Neural crest cell (in vitro differentiated cells): ENCODE results near the gene PLGRKT. TPM values are rescaled to one million over a fixed set of nuclear protein-coding genes. Genes with fewer than 3 reads are reported as not detected.

Experiments
- DNase-seq: peaks from one replicate; pipeline ENCODE4 v3.0.0; 2021; ENCODE audit warnings: low read depth, mixed read lengths, low spot score
- H3K27ac Mint-ChIP-seq: one replicate; pipeline ENCODE4 v1.8.0; 2021; ENCODE audit warnings: mild to moderate bottlenecking, mixed read lengths; ENCODE audit not compliant: unreplicated experiment
- H3K27me3 Mint-ChIP-seq: 2 replicates; pipeline ENCODE4 v1.8.0; 2021; ENCODE audit warnings: low read depth, mild to moderate bottlenecking, mixed read lengths
- H3K36me3 Mint-ChIP-seq: 2 replicates; pipeline ENCODE4 v1.8.0; 2021; ENCODE audit warnings: low read depth, mild to moderate bottlenecking, mixed read lengths
- H3K4me1 Mint-ChIP-seq: 2 replicates; pipeline ENCODE4 v1.8.0; 2021; ENCODE audit warnings: mixed read lengths
- H3K4me3 Mint-ChIP-seq: one replicate; pipeline ENCODE4 v1.8.0; 2021; ENCODE audit warnings: mild to moderate bottlenecking, mixed read lengths
- H3K9me3 Mint-ChIP-seq: 2 replicates; pipeline ENCODE4 v1.8.0; 2021; ENCODE audit warnings: mixed read lengths
- long read RNA-seq: library from polyadenylated mRNA; unstranded; transcript quantifications from one replicate; pipeline ENCODE4 v2.0.0, GENCODE V29; 2020
- total RNA-seq: library from RNA; stranded (reverse); gene quantifications from 2 replicates; pipeline ENCODE4 v1.2.1, GENCODE V29; 2021
- TF ChIP-seq, protein P1 (sequence below): fragments of 200-600 bp; sonication (generic); conservative IDR thresholded peaks from 2 replicates; pipeline ENCODE4 v1.5.0; 2021; ENCODE audit warnings: antibody characterized with exemption, mild to moderate bottlenecking

The PLGRKT gene, protein sequence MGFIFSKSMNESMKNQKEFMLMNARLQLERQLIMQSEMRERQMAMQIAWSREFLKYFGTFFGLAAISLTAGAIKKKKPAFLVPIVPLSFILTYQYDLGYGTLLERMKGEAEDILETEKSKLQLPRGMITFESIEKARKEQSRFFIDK
- total RNA-seq, result 24.2 and 24.6 TPM in 2 replicates
- long read RNA-seq, transcript PLGRKT-201 (6 exons, 932 nt), result major isoform, 23 of 36 reads
- long read RNA-seq, partial matches to known transcripts, result 0 of 36 reads
- long read RNA-seq, other reads (novel, unspliced or antisense), result 13 of 36 reads

DNA sequence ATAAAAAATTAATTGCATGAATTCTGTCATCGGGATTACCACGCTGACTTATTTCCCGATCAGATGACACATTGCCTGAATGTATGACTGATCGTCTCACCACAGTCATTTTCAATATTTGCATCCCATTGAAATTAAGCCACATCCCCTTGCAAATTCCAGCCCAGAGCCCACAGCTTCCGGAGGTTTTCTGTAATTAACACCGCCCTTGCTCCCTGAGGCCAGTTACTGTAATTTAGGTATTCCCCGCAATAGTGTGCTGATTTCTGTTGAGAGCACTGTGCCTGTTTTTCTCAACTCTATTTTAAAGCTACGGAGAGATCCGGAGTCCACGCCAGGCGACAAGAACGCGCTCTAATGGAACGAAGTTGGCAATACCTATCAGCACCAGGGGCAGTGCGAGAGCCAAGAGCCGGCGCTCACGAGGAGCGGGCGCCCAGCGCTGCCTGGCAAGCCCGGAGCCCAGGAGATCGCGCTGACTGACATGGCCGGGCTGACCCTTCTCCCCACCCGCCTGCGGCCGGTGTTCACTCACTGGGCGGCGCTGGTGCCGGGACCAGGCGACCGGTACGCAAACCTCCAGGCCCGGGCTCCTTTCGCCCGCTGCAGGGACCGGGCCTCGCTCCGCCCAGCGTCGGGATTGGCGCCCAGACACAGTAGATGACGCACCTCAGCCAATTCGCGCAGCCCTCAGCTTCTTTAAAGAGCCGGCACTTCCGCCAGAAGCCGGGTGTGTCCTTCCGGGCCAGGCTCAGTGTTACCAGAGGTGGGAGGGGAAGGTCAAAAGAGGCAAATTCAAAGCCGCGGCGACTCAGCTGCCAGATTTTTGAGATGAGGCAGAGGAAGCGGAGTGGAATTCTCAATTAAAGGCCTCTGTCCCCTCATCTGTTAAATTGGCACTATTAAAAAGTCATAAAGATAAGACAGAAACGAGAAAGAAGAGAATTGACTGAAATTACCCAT, at the start of gene PLGRKT:
Gene PLGRKT (minus strand): TSS at position 672 of the 963 bp plus-strand sequence. CDS start 5,948 bp downstream, outside the sequence.
- peak within 1 kb of the TSS; percentile 96 for H3K4me3 Mint-ChIP-seq

DNA sequence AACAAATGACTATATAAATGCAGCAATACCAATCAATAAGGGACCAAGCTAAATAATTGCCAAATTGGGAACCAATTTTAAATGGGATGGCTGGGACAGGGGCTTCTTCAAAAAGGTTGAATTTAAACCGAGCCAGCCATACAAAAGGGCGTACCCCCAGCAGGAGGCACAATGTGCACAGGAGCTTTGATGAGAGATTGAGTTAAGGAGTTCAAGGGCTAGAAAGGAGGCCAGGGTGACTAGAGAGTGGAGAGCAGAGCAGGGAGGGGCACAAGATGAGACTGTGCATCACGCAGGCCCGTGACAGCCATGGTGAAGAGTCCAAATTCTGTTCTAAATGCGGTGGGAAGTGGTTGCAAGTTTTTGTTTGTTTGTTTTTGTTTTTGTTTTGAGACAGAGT, 49.3 kb upstream of the PLGRKT start:
- DNase-seq, result no peak
- Mint-ChIP-seq H3K27ac (no peak overlapping the region), H3K4me3 (no peak overlapping the region), H3K9me3 (no peaks in the 10 kb centered on the region), H3K4me1 (no peaks in the 10 kb centered on the region), H3K27me3 (no peaks in the 10 kb centered on the region), H3K36me3 (no peaks in the 10 kb centered on the region)
- TF ChIP-seq, protein P1, sequence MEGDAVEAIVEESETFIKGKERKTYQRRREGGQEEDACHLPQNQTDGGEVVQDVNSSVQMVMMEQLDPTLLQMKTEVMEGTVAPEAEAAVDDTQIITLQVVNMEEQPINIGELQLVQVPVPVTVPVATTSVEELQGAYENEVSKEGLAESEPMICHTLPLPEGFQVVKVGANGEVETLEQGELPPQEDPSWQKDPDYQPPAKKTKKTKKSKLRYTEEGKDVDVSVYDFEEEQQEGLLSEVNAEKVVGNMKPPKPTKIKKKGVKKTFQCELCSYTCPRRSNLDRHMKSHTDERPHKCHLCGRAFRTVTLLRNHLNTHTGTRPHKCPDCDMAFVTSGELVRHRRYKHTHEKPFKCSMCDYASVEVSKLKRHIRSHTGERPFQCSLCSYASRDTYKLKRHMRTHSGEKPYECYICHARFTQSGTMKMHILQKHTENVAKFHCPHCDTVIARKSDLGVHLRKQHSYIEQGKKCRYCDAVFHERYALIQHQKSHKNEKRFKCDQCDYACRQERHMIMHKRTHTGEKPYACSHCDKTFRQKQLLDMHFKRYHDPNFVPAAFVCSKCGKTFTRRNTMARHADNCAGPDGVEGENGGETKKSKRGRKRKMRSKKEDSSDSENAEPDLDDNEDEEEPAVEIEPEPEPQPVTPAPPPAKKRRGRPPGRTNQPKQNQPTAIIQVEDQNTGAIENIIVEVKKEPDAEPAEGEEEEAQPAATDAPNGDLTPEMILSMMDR, result no peak

More for the DNA sequence above, at the start of gene PLGRKT:
- peak within 1 kb of the TSS; percentile 93 for H3K27ac Mint-ChIP-seq
- peak; percentile 75 for DNase-seq
- peaks cover 28% of the 10 kb centered on the region for H3K36me3 Mint-ChIP-seq
- H3K4me1 Mint-ChIP-seq, result peaks cover 22% of the 10 kb centered on the region
- peaks cover 8% of the 10 kb centered on the region for H3K27me3 Mint-ChIP-seq
- peaks cover 3% of the 10 kb centered on the region for H3K9me3 Mint-ChIP-seq
- TF ChIP-seq, protein P1, result peak; percentile 46

DNA sequence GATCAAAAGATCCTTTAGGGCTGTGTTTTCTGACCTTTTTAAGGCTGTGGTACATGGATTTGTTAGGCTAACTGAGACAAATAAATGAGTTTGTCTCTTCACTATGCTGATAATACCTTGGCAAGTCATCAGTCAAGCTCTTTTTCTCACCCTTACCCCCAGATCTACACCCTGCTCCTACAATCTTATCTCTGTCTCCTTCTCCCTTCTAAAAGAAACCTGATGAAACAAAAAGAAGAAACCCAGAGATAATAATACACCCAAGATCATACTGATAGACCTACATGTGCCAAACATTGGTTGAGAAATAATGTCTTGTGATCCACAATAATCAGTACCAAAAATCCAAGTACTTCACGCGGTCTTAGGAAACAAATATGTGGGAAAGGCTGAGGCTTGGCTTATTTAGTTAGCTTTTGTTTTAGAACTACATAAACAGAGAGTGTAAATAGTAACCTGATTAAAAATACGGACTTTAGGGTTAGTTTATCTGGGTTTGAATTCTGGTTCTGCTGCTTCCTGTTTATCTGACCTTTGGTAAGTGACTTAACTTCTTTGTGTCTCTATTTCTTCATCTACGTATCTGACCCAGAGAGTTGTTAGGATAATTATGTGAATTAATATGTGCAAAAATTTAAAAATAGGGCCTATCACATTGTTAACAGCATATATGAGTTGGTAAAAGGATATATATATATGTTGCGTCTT, 47.8 kb upstream of the PLGRKT start:
- H3K4me1 Mint-ChIP-seq, result no peaks in the 10 kb centered on the region
- TF ChIP-seq, protein P1, result no peak
- H3K27me3 Mint-ChIP-seq, result no peaks in the 10 kb centered on the region
- DNase-seq, result no peak
- H3K9me3 Mint-ChIP-seq, result no peaks in the 10 kb centered on the region
- H3K36me3 Mint-ChIP-seq, result no peaks in the 10 kb centered on the region
- H3K4me3 Mint-ChIP-seq, result no peak overlapping the region
- H3K27ac Mint-ChIP-seq, result no peak overlapping the region

DNA sequence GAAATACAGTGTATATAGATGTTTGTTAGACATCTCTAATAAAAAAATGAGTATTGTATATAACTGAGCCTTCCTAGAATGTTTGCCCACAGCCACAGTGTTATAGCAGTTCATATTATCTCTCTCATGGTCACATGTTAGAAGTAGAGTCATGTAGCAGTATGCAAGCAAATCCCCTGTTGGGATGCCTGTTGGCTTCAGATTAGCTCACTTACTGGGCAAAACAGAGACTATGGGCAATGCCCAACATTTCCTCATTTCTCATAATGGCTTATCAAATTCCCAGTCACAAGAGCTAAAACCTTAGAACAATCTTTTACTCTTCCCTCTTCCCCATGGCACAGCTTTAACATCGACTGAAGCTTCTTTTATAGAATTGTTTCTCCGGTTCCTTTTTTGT, 45.6 kb upstream of the PLGRKT start:
- no peaks in the 10 kb centered on the region for H3K9me3 Mint-ChIP-seq
- TF ChIP-seq, protein P1, result no peak
- DNase-seq, result no peak
- no peaks in the 10 kb centered on the region for H3K4me1 Mint-ChIP-seq
- H3K27me3 Mint-ChIP-seq, result no peaks in the 10 kb centered on the region
- no peak overlapping the region for H3K4me3 Mint-ChIP-seq
- H3K27ac Mint-ChIP-seq, result no peak overlapping the region
- no peaks in the 10 kb centered on the region for H3K36me3 Mint-ChIP-seq

DNA sequence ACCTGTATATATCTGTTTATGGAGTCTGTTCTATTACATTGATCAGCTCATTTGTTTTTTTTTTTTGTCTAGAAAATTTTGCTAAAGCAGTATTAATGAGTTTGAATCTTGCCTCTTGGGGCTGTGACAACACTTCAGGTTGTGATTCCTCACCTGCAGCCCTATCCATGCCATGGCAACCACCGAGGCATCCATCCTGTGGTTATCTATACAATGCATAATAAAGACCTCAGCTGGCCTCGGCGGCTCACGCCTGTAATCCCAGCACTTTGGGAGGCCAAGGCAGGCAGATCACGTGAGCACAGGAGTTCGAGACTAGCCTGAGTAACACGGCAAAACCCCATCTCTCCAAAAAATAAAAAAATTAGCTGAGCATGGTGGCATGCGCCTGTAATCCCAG, 44.5 kb upstream of the PLGRKT start:
- no peak for DNase-seq
- H3K9me3 Mint-ChIP-seq, result peaks cover 2% of the 10 kb centered on the region

More for the DNA sequence above, 44.5 kb upstream of the PLGRKT start:
- no peaks in the 10 kb centered on the region for H3K4me1 Mint-ChIP-seq
- H3K27me3 Mint-ChIP-seq, result no peaks in the 10 kb centered on the region
- no peak overlapping the region for H3K4me3 Mint-ChIP-seq
- no peak overlapping the region for H3K27ac Mint-ChIP-seq
- H3K36me3 Mint-ChIP-seq, result no peaks in the 10 kb centered on the region
- TF ChIP-seq, protein P1, result no peak
